OCI-LY3 (cell line): Measurements from ENCODE around the gene KCNK6.

Source experiments
- EZH2phosphoT487 ChIP-seq: fragments of 200-600 bp; shearing (Covaris generic); IDR thresholded peaks from 2 replicates; pipeline ENCODE4 v1.6.1; 2018; ENCODE audit warnings: antibody characterized with exemption, mixed run types, low read depth
- TF ChIP-seq, protein P1 (sequence below): fragments of 200-600, 300-600 bp; sonication (generic); IDR thresholded peaks from 2 replicates; pipeline ENCODE4 v1.5.1; 2014; ENCODE audit warnings: antibody characterized with exemption, low read length, low read depth

DNA sequence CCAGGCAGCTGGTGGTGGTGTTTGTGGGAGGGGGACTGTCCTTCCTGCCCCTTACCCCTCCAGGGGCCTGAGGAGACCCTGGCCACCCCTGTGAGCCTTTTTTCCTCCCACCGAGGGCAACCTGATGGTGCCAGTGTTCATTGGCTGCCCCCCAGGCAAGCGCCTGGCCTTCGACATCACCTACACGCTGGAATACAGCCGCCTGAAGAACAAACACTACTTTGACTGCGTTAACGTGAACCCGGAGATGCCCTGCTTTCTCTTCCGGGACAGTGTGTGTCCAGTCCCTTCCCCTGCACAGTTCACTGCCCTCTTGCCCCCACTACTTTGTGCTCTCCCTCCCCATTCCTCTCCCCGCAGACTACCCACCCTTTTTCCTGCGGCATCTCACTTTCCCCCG is 47.4 kb downstream of the KCNK6 start:
- TF ChIP-seq, protein P1, sequence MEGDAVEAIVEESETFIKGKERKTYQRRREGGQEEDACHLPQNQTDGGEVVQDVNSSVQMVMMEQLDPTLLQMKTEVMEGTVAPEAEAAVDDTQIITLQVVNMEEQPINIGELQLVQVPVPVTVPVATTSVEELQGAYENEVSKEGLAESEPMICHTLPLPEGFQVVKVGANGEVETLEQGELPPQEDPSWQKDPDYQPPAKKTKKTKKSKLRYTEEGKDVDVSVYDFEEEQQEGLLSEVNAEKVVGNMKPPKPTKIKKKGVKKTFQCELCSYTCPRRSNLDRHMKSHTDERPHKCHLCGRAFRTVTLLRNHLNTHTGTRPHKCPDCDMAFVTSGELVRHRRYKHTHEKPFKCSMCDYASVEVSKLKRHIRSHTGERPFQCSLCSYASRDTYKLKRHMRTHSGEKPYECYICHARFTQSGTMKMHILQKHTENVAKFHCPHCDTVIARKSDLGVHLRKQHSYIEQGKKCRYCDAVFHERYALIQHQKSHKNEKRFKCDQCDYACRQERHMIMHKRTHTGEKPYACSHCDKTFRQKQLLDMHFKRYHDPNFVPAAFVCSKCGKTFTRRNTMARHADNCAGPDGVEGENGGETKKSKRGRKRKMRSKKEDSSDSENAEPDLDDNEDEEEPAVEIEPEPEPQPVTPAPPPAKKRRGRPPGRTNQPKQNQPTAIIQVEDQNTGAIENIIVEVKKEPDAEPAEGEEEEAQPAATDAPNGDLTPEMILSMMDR: no peak
- no peak for TF ChIP-seq EZH2phosphoT487
